Measurements from ENCODE around the gene PLAC9.
A peak's percentile ranks its signal among the peaks of the same experiment; 100 is the strongest.

The PLAC9 gene

DNA sequence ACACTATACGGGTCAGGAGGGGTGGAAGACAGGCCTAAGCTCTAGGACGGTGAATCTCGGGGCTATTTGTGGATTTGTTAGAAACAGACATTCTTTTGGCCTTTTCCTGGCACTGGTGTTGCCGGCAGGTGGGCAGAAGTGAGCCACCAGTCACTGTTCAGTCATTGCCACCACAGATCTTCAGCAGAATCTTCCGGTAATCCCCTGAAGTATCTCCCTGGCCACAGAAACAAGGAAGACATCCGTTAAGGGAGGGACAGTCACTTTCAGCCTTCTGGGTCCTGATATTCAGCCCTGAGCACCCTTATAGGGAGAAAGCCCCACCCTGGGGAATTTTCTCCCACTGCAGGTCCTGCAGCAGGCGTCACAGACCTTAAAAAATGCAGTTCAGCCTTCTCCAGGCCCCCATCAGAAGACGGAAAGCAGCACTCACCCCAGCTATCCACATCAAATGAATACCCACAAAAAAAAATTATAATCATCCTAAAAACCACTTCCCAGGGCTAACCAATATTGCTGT, 23.2 kb downstream of the PLAC9 start:
- DNase-seq (ENCODE audit: low spot score) = no peak
- H3K27ac ChIP-seq = peak overlapping the region; percentile 86 to 95
- TF ChIP-seq CTCF (IDR thresholded peaks at IDR 0.05) = no peak
- H3K4me3 ChIP-seq = peak overlapping the region; percentile 24

DNA sequence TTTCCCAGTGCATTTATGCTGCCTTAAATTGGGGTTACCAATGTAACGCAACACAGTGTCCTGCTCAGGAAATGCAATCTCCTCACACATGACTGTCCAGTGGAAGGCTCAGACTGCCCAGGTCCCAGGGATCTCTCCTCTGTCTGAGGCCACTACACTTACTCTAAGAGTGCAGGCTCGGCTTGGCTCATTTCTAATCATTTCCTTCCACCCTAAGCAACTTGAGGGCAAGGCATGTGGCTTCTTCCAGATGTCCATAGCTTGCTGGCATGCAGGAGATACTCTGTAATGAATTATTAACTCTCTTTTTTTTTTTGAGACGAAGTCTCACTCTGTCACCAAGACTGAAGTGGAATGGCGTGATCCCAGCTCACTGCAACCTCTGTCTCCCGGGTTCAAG, 23.7 kb downstream of the PLAC9 start:
- TF ChIP-seq CTCF (IDR thresholded peaks at IDR 0.05) = no peak
- H3K27ac ChIP-seq = peak overlapping the region; percentile 86 to 95

DNA sequence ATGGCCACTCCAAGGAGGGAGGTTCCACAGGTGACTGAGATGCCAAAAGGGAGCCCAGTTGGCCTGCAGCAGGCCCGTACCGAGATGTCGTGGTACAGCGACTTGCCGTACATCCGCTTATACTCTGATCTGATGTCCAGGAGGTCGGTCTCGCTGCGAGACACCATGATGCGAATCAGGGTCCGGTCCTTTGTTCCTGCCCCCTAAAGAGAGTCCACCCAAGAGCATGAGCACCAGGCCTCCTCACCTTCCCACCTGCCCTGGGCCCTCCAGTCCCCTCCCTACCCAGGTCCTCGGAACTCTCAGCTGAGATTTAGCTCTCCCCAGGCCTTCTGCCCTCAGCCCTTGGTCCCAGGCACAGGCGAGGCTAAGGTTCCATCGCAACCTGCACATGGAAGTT, 25.0 kb downstream of the PLAC9 start:
- no peak for DNase-seq (ENCODE audit: low spot score)
- Histone ChIP-seq H3K27ac (peak overlapping the region; percentile 86 to 95), H3K4me3 (no peak overlapping the region)
- TF ChIP-seq CTCF (IDR thresholded peaks at IDR 0.05) = no peak

More for the DNA sequence above, 23.7 kb downstream of the PLAC9 start:
- H3K4me3 ChIP-seq = no peak overlapping the region
- no peak for DNase-seq (ENCODE audit: low spot score)

- TF ChIP-seq CTCF (IDR thresholded peaks at IDR 0.05) = no peak
- DNase-seq (ENCODE audit: low spot score) = no peak
- peak overlapping the region; percentile 86 to 95 for H3K27ac ChIP-seq
- H3K4me3 ChIP-seq = no peak overlapping the region
Measured at GRCh38 chr10:80158126-80158525, 25.6 kb downstream of the PLAC9 start.

DNA sequence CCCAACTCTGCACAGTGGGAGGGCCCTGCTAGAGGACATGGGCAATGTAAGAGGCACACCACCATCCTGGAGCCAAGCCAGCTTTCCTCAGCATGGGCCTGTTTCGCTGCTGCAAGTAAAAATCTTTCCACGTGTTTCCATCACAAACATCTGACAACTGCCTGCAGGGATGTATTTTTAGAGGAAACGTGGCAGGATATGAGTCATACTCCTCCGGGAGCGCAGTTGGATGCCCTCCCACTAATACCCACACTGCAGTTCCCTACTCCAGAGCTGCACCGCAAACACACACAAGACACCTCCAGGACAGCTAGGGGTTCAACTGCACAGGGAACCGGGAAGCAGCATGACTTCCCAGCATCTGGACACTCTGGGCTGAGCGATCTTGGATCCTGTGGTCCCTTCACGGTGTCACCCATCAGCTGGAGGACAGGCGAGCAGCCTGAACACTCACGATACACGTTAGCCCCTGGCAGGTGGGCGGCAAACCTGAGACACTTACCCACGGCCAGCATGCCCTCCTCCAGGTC, 26.1 kb downstream of the PLAC9 start:
- peak; percentile 96 for DNase-seq (ENCODE audit: low spot score)
- Histone ChIP-seq H3K4me3 (peak overlapping the region; percentile 44), H3K27ac (peak overlapping the region; percentile 86 to 95)
- TF ChIP-seq CTCF (IDR thresholded peaks at IDR 0.05) = no peak

GRCh38 chr10:80159166-80159873, 26.8 kb downstream of the PLAC9 start:
- no peak for DNase-seq (ENCODE audit: low spot score)
- TF ChIP-seq CTCF (IDR thresholded peaks at IDR 0.05) = no peak
- Histone ChIP-seq H3K4me3 (peak overlapping the region; percentile 44), H3K27ac (peak overlapping the region; percentile 74 to 95)
